ENCODE measurements around the gene C16orf90. TPM values are rescaled to one million over a fixed set of nuclear protein-coding genes. Genes with fewer than 3 reads are reported as not detected.

C16orf90 gene
- total RNA-seq, 2 donors from 2014 or later = not detected

DNA sequence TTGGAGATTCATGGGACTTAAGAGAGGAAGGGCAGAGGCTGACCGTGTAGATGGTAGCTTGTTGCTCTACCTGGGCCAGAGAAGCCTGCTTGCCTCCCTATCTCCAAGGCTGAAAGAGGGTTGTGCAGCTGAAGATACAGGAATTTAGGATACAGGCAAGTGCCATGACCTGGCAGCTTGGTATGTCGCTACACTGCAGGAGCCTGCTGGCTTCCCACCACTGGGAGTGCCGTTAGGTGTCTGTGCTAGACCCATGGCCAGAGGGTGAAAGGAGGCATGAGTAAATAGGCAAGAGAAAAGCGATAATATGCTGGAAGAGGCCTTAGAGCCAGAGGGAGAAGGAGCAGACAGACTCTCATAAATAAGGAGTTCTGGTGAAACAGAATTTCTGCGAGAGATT lies 41.2 kb downstream of the C16orf90 start:
- intact Hi-C loops (cut with DNase I) = no loop called here
- Histone ChIP-seq H3K9me3 (no peaks in the 10 kb centered on the region), H3K4me3 (no peak overlapping the region), H3K4me1 (peaks cover 31% of the 10 kb centered on the region), H3K27me3 (no peaks in the 10 kb centered on the region), H3K27ac (peak overlapping the region in 2 of 4 donors; percentile 39 to 96), H3K36me3 (replicated peaks in 1 of 2; ENCODE audit: insufficient read depth in 1 of 2, low read depth in 2 of 2) (no peaks in the 10 kb centered on the region)
- TF ChIP-seq POLR2A (IDR thresholded peaks at IDR 0.05) = no peak
- TF ChIP-seq, protein P1, sequence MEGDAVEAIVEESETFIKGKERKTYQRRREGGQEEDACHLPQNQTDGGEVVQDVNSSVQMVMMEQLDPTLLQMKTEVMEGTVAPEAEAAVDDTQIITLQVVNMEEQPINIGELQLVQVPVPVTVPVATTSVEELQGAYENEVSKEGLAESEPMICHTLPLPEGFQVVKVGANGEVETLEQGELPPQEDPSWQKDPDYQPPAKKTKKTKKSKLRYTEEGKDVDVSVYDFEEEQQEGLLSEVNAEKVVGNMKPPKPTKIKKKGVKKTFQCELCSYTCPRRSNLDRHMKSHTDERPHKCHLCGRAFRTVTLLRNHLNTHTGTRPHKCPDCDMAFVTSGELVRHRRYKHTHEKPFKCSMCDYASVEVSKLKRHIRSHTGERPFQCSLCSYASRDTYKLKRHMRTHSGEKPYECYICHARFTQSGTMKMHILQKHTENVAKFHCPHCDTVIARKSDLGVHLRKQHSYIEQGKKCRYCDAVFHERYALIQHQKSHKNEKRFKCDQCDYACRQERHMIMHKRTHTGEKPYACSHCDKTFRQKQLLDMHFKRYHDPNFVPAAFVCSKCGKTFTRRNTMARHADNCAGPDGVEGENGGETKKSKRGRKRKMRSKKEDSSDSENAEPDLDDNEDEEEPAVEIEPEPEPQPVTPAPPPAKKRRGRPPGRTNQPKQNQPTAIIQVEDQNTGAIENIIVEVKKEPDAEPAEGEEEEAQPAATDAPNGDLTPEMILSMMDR (IDR thresholded peaks at IDR 0.05) = no peak
- no peak for ATAC-seq
- WGBS, 2 donors = 76 to 78% methylated on average over 5 of the region's 5 CpGs
- DNase-seq = no peak

DNA sequence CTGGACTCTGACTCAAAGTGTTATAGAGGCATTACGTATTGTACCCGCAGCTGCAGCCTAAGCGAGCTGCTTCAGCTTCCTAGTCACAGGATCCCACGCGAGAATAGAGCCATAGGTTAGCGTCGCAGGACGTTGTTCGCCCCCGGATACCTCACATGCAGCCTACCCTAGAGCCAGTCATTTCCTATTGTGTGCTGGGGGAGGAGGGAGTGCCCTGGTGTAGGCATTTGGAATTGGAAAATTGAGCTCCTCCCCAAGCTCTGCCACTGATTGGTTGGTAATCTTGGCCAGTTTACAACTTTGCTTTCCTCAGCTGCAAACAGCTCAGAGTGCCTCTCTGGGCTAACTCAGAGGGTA lies 51.3 kb downstream of the C16orf90 start:
- peak; percentile 58 for ATAC-seq
- Histone ChIP-seq H3K27ac (peak overlapping the region in 2 of 4 donors; percentile 57 to 73), H3K4me1 (peaks cover 17% of the 10 kb centered on the region), H3K9me3 (no peaks in the 10 kb centered on the region), H3K36me3 (replicated peaks in 1 of 2; ENCODE audit: insufficient read depth in 1 of 2, low read depth in 2 of 2) (no peaks in the 10 kb centered on the region), H3K27me3 (no peaks in the 10 kb centered on the region), H3K4me3 (peak overlapping the region in 1 of 2 donors; percentile 16)
- TF ChIP-seq, protein P1 (IDR thresholded peaks at IDR 0.05) = peak in 1 of 7 experiments; percentile 18
- peak in 1 of 3 donors; percentile 56 for TF ChIP-seq POLR2A (IDR thresholded peaks at IDR 0.05)
- DNase-seq = no peak
- intact Hi-C loops (cut with DNase I) = no loop called here
- WGBS, 2 donors = 40 to 43% methylated on average over 10 of the region's 10 CpGs

Small RNA genes within 50 kb of the gene (microRNA-seq; reads per million reads assigned to microRNA genes)
- 0 reads per million in 2 donors for gene MIR6126 (ENCODE audit: borderline number of aligned reads in 2 of 2, borderline replicate concordance in 2 of 2)

Small RNA genes within 50 kb of the gene (small RNA-seq; reads per million reads assigned to genes)
- not detected for gene MIR6126

Other genes with a start within 250 kb of the C16orf90 start
- gene MEFV, start 238.9 kb downstream of the C16orf90 start, total RNA-seq = under 1 TPM; 0.78 to 0.99 TPM
- gene ZNF263, start 212.0 kb downstream of the C16orf90 start, total RNA-seq = 10 to 100 TPM; 19.8 to 31.1 TPM
- gene TIGD7, start 190.1 kb downstream of the C16orf90 start, total RNA-seq = 1 to 10 TPM; 2.6 to 4.6 TPM
- 10 to 100 TPM; 12.9 to 15.3 TPM for gene ZNF75A, start 190.0 kb downstream of the C16orf90 start, total RNA-seq
- not detected for gene OR2C1, start 139.6 kb downstream of the C16orf90 start, total RNA-seq
- gene ZSCAN32, start 94.5 kb downstream of the C16orf90 start, total RNA-seq = 1 to 10 TPM; 4.0 to 7.3 TPM
- gene ZNF174, start 94.3 kb downstream of the C16orf90 start, total RNA-seq = 10 to 100 TPM in 1 of 2 donors, 1 to 10 TPM in 1; 4.9 to 13.0 TPM
- gene ZNF597, start 52.0 kb downstream of the C16orf90 start, total RNA-seq = 1 to 10 TPM; 1.3 to 2.3 TPM
- 10 to 100 TPM; 28.3 to 36.3 TPM for gene NAA60, start 51.8 kb downstream of the C16orf90 start, total RNA-seq
- 10 to 100 TPM in 1 of 2 donors, 1 to 10 TPM in 1; 7.8 to 20.1 TPM for gene CLUAP1, start 5.5 kb upstream of the C16orf90 start, total RNA-seq
- 1 to 10 TPM in 1 of 2 donors, under 1 TPM in 1; 0.78 to 1.3 TPM for gene NLRC3, start 81.9 kb upstream of the C16orf90 start, total RNA-seq
- gene SLX4, start 116.1 kb upstream of the C16orf90 start, total RNA-seq = 1 to 10 TPM; 3.6 to 4.2 TPM
- gene DNASE1, start 159.2 kb upstream of the C16orf90 start, total RNA-seq = 10 to 100 TPM; 25.9 to 52.7 TPM
- 10 to 100 TPM; 78.1 to 92.9 TPM for gene TRAP1, start 222.0 kb upstream of the C16orf90 start, total RNA-seq